ENCODE data around the gene MRPL21. TPM values are rescaled to one million over a fixed set of nuclear protein-coding genes. Genes with fewer than 3 reads are reported as not detected.
A peak's percentile ranks its signal among the peaks of the same experiment; 100 is the strongest.

The MRPL21 gene
- total RNA-seq, 1 donor from 2014 or later = 69.1 TPM

GRCh38 chr11:68854273-68854958, 49.2 kb downstream of the MRPL21 start:
- Histone ChIP-seq H3K27ac (ENCODE audit: low read depth, low read length) (no peak overlapping the region), H3K27me3 (ENCODE audit: insufficient read depth, low read length) (peaks cover 21% of the 10 kb centered on the region), H3K9me3 (ENCODE audit: insufficient read depth, low read depth, low read length) (peaks cover 2% of the 10 kb centered on the region), H4K20me1 (ENCODE audit: insufficient read depth, low read length) (no peaks in the 10 kb centered on the region), H3K36me3 (ENCODE audit: insufficient read depth, low read length) (no peaks in the 10 kb centered on the region), H2AFZ (ENCODE audit: low read depth, low read length) (no peak overlapping the region), H3K4me2 (ENCODE audit: low read length) (peak overlapping the region; percentile 84), H3K79me2 (ENCODE audit: insufficient read depth, low read length) (no peaks in the 10 kb centered on the region), H3K4me3 (ENCODE audit: insufficient read depth, low read depth, low read length) (no peak overlapping the region), H3K4me1 (ENCODE audit: insufficient read depth, low read length) (no peaks in the 10 kb centered on the region), H3K9ac (ENCODE audit: low read length) (no peak overlapping the region)
- peaks cover 35% of the 10 kb centered on the region for H3K27me3 Mint-ChIP-seq (ENCODE audit: low read depth, unreplicated experiment)
- DNase-seq (ENCODE audit: low read depth) (no peak), FAIRE-seq (no peak)
- TF ChIP-seq CTCF (IDR thresholded peaks at IDR 0.05; ENCODE audit: insufficient read depth, low read depth, low read length) (no peak), EZH2 (IDR thresholded peaks at IDR 0.05; ENCODE audit: insufficient read depth, low read length) (peak; percentile 88)
- no peaks in the 10 kb centered on the region for H3K36me3 Mint-ChIP-seq (ENCODE audit: low read depth, unreplicated experiment)
- H3K27ac Mint-ChIP-seq (ENCODE audit: unreplicated experiment) = no peak overlapping the region
- no peak overlapping the region for H3K4me3 Mint-ChIP-seq (ENCODE audit: unreplicated experiment)
- no peaks in the 10 kb centered on the region for H3K4me1 Mint-ChIP-seq (ENCODE audit: low read depth, unreplicated experiment)
- peaks cover 4% of the 10 kb centered on the region for H3K9me3 Mint-ChIP-seq (ENCODE audit: unreplicated experiment)

DNA sequence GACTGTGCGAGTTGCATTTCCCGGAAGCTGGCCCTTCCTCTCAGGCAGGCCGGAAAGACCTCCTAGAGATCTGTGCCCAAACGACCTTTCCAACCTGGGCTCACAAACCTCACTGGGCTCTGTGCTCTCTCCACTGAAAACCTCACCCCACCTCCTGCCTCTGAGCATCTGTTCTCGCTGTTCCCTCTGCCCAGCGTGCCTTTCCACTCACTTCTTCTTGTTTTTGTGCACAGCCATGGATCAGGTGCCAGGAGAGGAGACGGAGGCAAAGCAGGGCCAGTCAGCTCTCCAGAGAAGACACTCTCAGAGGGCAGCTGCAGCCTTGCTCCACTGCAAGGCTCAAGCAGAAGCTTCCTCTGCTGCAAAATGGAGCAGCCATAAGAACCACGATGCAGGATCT, 51.0 kb downstream of the MRPL21 start:
- DNase-seq (ENCODE audit: low read depth) = no peak
- H3K4me3 ChIP-seq (ENCODE audit: insufficient read depth, low read depth, low read length) = no peak overlapping the region
- no peaks in the 10 kb centered on the region for H3K4me1 ChIP-seq (ENCODE audit: insufficient read depth, low read length)
- H4K20me1 ChIP-seq (ENCODE audit: insufficient read depth, low read length) = no peaks in the 10 kb centered on the region
- H2AFZ ChIP-seq (ENCODE audit: low read depth, low read length) = no peak overlapping the region
- no peaks in the 10 kb centered on the region for H3K79me2 ChIP-seq (ENCODE audit: insufficient read depth, low read length)
- peaks cover 2% of the 10 kb centered on the region for H3K9me3 ChIP-seq (ENCODE audit: insufficient read depth, low read depth, low read length)
- no peak for TF ChIP-seq EZH2 (IDR thresholded peaks at IDR 0.05; ENCODE audit: insufficient read depth, low read length)
- no peaks in the 10 kb centered on the region for H3K36me3 ChIP-seq (ENCODE audit: insufficient read depth, low read length)
- peaks cover 51% of the 10 kb centered on the region for H3K27me3 Mint-ChIP-seq (ENCODE audit: low read depth, unreplicated experiment)
- no peak for FAIRE-seq
- H3K36me3 Mint-ChIP-seq (ENCODE audit: low read depth, unreplicated experiment) = no peaks in the 10 kb centered on the region
- H3K4me2 ChIP-seq (ENCODE audit: low read length) = no peak overlapping the region
- H3K27ac Mint-ChIP-seq (ENCODE audit: unreplicated experiment) = no peak overlapping the region
- no peak overlapping the region for H3K27ac ChIP-seq (ENCODE audit: low read depth, low read length)
- H3K9me3 Mint-ChIP-seq (ENCODE audit: unreplicated experiment) = peaks cover 4% of the 10 kb centered on the region
- H3K4me3 Mint-ChIP-seq (ENCODE audit: unreplicated experiment) = no peak overlapping the region
- no peaks in the 10 kb centered on the region for H3K4me1 Mint-ChIP-seq (ENCODE audit: low read depth, unreplicated experiment)
- H3K27me3 ChIP-seq (ENCODE audit: insufficient read depth, low read length) = peaks cover 26% of the 10 kb centered on the region
- no peak overlapping the region for H3K9ac ChIP-seq (ENCODE audit: low read length)

DNA sequence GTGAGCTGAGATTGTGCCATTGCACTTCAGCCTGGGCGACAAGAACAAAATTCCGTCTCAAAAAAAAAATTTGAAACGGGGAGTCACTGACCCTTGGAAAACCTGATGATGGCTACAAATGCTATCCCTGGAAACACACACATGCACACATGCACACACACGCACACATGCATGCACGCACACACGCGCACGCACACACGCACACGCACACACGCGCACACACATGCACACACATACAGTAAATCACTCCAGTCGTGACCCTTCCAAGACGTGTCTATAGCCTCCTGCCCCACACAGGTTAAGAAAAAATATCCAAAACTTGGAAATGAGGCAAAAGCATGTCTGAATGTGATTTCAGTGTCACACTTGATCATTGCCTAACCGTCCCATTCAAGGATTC, 55.2 kb downstream of the MRPL21 start:
- Histone ChIP-seq H3K4me1 (ENCODE audit: insufficient read depth, low read length) (peaks cover 5% of the 10 kb centered on the region), H3K27ac (ENCODE audit: low read depth, low read length) (no peak overlapping the region), H3K27me3 (ENCODE audit: insufficient read depth, low read length) (peaks cover 33% of the 10 kb centered on the region), H4K20me1 (ENCODE audit: insufficient read depth, low read length) (no peaks in the 10 kb centered on the region), H3K79me2 (ENCODE audit: insufficient read depth, low read length) (no peaks in the 10 kb centered on the region), H3K9me3 (ENCODE audit: insufficient read depth, low read depth, low read length) (peaks cover 2% of the 10 kb centered on the region), H3K4me2 (ENCODE audit: low read length) (no peak overlapping the region), H2AFZ (ENCODE audit: low read depth, low read length) (no peak overlapping the region), H3K36me3 (ENCODE audit: insufficient read depth, low read length) (no peaks in the 10 kb centered on the region), H3K4me3 (ENCODE audit: insufficient read depth, low read depth, low read length) (no peak overlapping the region), H3K9ac (ENCODE audit: low read length) (no peak overlapping the region)
- FAIRE-seq (no peak), DNase-seq (ENCODE audit: low read depth) (no peak)
- H3K9me3 Mint-ChIP-seq (ENCODE audit: unreplicated experiment) = peaks cover 4% of the 10 kb centered on the region
- H3K27me3 Mint-ChIP-seq (ENCODE audit: low read depth, unreplicated experiment) = peaks cover 77% of the 10 kb centered on the region
- H3K27ac Mint-ChIP-seq (ENCODE audit: unreplicated experiment) = no peak overlapping the region
- H3K36me3 Mint-ChIP-seq (ENCODE audit: low read depth, unreplicated experiment) = no peaks in the 10 kb centered on the region
- TF ChIP-seq CTCF (IDR thresholded peaks at IDR 0.05; ENCODE audit: insufficient read depth, low read depth, low read length) (no peak), EZH2 (IDR thresholded peaks at IDR 0.05; ENCODE audit: insufficient read depth, low read length) (no peak)
- no peaks in the 10 kb centered on the region for H3K4me1 Mint-ChIP-seq (ENCODE audit: low read depth, unreplicated experiment)
- no peak overlapping the region for H3K4me3 Mint-ChIP-seq (ENCODE audit: unreplicated experiment)

Data from astrocyte (in vitro differentiated cells and primary cell).